Measurements from ENCODE around the gene SLC15A1. TPM values are rescaled to one million over a fixed set of nuclear protein-coding genes. Genes with fewer than 3 reads are reported as not detected.

Gene SLC15A1
- total RNA-seq, 4 donors from 2014 or later: not detected

DNA sequence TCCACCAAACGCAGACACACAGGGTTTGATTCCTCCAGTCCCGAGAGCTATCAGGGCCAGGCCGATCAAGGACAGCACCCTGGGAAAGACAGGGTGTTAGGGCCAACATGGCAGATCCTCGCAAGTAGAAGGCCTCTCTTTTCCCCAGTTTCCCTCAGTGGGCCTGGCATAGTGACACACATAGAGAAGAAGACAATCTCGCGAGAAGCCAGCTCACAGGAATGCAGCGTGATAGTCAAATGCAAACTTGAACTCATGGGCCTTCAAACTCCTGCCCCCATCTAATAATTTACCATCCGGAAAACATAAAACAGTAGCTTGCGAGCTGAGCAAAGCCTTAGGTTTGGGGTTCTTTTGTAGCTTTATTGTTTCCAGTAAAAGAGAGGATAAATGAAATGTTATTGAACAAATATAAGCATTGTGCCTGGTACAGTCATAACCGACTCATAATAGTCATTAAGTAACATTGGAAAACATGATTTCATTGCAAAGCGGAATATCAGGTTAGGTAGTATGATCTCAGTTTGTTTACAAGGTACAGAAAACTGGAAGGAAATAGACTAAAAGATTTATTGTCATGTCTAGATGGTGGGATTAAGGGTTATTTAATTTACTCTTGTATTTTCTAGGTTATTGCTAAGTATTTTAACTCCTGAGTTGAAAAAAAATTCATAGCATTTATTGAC, 30.5 kb downstream of the SLC15A1 start:
- H3K27ac ChIP-seq: no peak overlapping the region
- H3K4me1 ChIP-seq: no peaks in the 10 kb centered on the region
- no peaks in the 10 kb centered on the region for H3K36me3 ChIP-seq
- no peak overlapping the region for H3K4me3 ChIP-seq
- no peak for TF ChIP-seq CTCF (IDR thresholded peaks at IDR 0.05 in 4 of 5, conservative IDR thresholded peaks at IDR 0.05 in 1 of 5)
- TF ChIP-seq POLR2A (IDR thresholded peaks at IDR 0.05): no peak
- no peaks in the 10 kb centered on the region for H3K9me3 ChIP-seq
- in situ Hi-C loops (cut with MboI; ENCODE audit: low sequenced_read_pairs in 4 of 4) (no loop called here), intact Hi-C loops (cut with DNase I; ENCODE audit: low total_unique reads) (no loop called here)
- DNase-seq (no peak), ATAC-seq (no peak)
- H3K27me3 ChIP-seq: no peaks in the 10 kb centered on the region

DNA sequence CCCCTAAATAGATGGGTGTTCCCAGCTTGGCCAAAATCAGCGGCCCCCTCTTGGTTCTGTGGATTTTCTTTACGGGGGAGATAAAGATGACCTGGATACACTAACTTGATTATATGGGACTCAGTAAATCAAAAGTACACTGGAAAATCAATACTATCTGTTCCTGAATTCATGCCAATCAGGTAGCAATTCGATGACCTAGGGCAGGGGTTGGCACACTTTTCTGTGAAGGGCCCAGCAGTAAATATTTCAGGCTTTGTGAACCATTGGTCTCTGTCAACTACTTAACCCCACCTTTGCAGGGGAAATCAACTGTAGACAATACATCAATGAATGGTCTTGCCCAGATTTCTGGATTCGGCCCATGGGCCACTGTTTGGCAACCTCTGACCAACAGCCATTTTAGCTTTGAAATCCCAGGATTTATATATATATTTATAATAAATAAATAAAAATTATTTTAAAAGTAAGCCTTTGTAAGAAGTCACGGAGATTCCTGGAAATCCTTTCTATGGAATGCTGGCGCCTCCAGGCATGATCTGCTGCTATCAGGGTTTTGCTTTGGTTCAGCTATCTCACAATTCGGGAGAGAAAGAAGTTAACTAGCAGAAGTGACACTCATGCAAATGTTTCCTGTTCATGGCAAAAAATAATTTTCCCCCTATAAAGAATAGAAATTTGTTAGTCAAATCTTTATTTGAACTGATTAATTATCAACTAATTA, 32.8 kb downstream of the SLC15A1 start:
- no peaks in the 10 kb centered on the region for H3K9me3 ChIP-seq
- no peak for ATAC-seq
- no peak for DNase-seq
- no peak for TF ChIP-seq CTCF (IDR thresholded peaks at IDR 0.05 in 4 of 5, conservative IDR thresholded peaks at IDR 0.05 in 1 of 5)
- TF ChIP-seq POLR2A (IDR thresholded peaks at IDR 0.05): no peak
- intact Hi-C loops (cut with DNase I; ENCODE audit: low total_unique reads): no loop called here
- H3K27ac ChIP-seq: no peak overlapping the region
- in situ Hi-C loops (cut with MboI; ENCODE audit: low sequenced_read_pairs in 4 of 4): no loop called here
- no peaks in the 10 kb centered on the region for H3K27me3 ChIP-seq
- no peaks in the 10 kb centered on the region for H3K36me3 ChIP-seq
- H3K4me3 ChIP-seq: no peak overlapping the region
- H3K4me1 ChIP-seq: no peaks in the 10 kb centered on the region

- intact Hi-C loops (cut with DNase I; ENCODE audit: low total_unique reads) (no loop called here), in situ Hi-C loops (cut with MboI; ENCODE audit: low sequenced_read_pairs in 4 of 4) (no loop called here)
- no peak for ATAC-seq
- Histone ChIP-seq H3K4me3 (no peak overlapping the region), H3K9me3 (no peaks in the 10 kb centered on the region), H3K36me3 (no peaks in the 10 kb centered on the region), H3K4me1 (no peaks in the 10 kb centered on the region), H3K27ac (no peak overlapping the region), H3K27me3 (no peaks in the 10 kb centered on the region)
- no peak for TF ChIP-seq CTCF (IDR thresholded peaks at IDR 0.05 in 4 of 5, conservative IDR thresholded peaks at IDR 0.05 in 1 of 5)
- DNase-seq: no peak
Observed at GRCh38 chr13:98717891-98718290, 34.6 kb downstream of the SLC15A1 start.

- Histone ChIP-seq H3K4me3 (no peak overlapping the region), H3K27ac (no peak overlapping the region), H3K36me3 (no peaks in the 10 kb centered on the region), H3K9me3 (no peaks in the 10 kb centered on the region), H3K4me1 (no peaks in the 10 kb centered on the region), H3K27me3 (no peaks in the 10 kb centered on the region)
- intact Hi-C loops (cut with DNase I; ENCODE audit: low total_unique reads): no loop called here
- ATAC-seq: no peak
- in situ Hi-C loops (cut with MboI; ENCODE audit: low sequenced_read_pairs in 4 of 4): no loop called here
- DNase-seq: no peak
- TF ChIP-seq POLR2A (IDR thresholded peaks at IDR 0.05) (no peak), CTCF (IDR thresholded peaks at IDR 0.05 in 4 of 5, conservative IDR thresholded peaks at IDR 0.05 in 1 of 5) (no peak)
Observed at GRCh38 chr13:98717256-98717655, 35.2 kb downstream of the SLC15A1 start.

Data from gastrocnemius medialis (tissue), 4 donors.